GM18519 (cell line): Measurements from ENCODE around the gene EFNA1.
"Not testable (repeated sequence)": the region's sequence is repeated elsewhere in the genome, so short reads cannot be mapped to it uniquely, and the experiment has no call there.

Experiments used
- ATAC-seq: cut with Tn5 transposase; IDR thresholded peaks from one replicate; pipeline ENCODE4 v1.9.1; 2021; ENCODE audit warnings: mild to moderate bottlenecking, moderate library complexity; ENCODE audit not compliant: unreplicated experiment, low FRiP score

Gene EFNA1

GRCh38 chr1:155092131-155092530 is 35.5 kb upstream of the EFNA1 start:
- ATAC-seq = no peak

GRCh38 chr1:155092641-155093040 is 35.0 kb upstream of the EFNA1 start:
- no peak for ATAC-seq

- no peak for ATAC-seq
These were observed 33.6 kb upstream of the EFNA1 start for GRCh38 chr1:155093911-155094621.

GRCh38 chr1:155094622-155094948 is 33.1 kb upstream of the EFNA1 start:
- ATAC-seq = no peak

GRCh38 chr1:155099331-155099730 is 28.3 kb upstream of the EFNA1 start:
- ATAC-seq = no peak

GRCh38 chr1:155103325-155103724 is 24.4 kb upstream of the EFNA1 start:
- no peak for ATAC-seq

- ATAC-seq = no peak
These were observed 22.8 kb upstream of the EFNA1 start for GRCh38 chr1:155104605-155105534.

GRCh38 chr1:155105604-155106011 is 22.1 kb upstream of the EFNA1 start:
- ATAC-seq = no peak

GRCh38 chr1:155106862-155107261 is 20.8 kb upstream of the EFNA1 start:
- ATAC-seq = no peak

- no peak for ATAC-seq
These were observed 20.1 kb upstream of the EFNA1 start for GRCh38 chr1:155107309-155108264.

GRCh38 chr1:155108296-155108695 is 19.4 kb upstream of the EFNA1 start:
- no peak for ATAC-seq

GRCh38 chr1:155110381-155110780 is 17.3 kb upstream of the EFNA1 start:
- no peak for ATAC-seq

GRCh38 chr1:155110826-155111225 is 16.9 kb upstream of the EFNA1 start:
- no peak for ATAC-seq

- ATAC-seq = no peak
These were observed 14.2 kb upstream of the EFNA1 start for GRCh38 chr1:155113450-155113980.

GRCh38 chr1:155116113-155116764 is 11.4 kb upstream of the EFNA1 start:
- ATAC-seq = no peak

- ATAC-seq = no peak
These were observed 10.1 kb upstream of the EFNA1 start for GRCh38 chr1:155117610-155118009.

GRCh38 chr1:155118090-155118489 is 9.6 kb upstream of the EFNA1 start:
- ATAC-seq = not testable (repeated sequence)

GRCh38 chr1:155120253-155120652 is 7.4 kb upstream of the EFNA1 start:
- no peak for ATAC-seq

GRCh38 chr1:155121249-155121648 is 6.4 kb upstream of the EFNA1 start:
- ATAC-seq = no peak

GRCh38 chr1:155122308-155122707 is 5.4 kb upstream of the EFNA1 start:
- ATAC-seq = no peak
